Measurements from ENCODE around the gene TIGIT. TPM values are rescaled to one million over a fixed set of nuclear protein-coding genes. Genes with fewer than 3 reads are reported as not detected.
"Not testable (repeated sequence)": the region's sequence is repeated elsewhere in the genome, so short reads cannot be mapped to it uniquely, and the experiment has no call there.

Gene TIGIT
- total RNA-seq, result 2.5 and 4.7 TPM in 2 replicates

- Mint-ChIP-seq H3K27me3 (no peaks in the 10 kb centered on the region), H3K9me3 (no peaks in the 10 kb centered on the region), H3K4me3 (peak within 1 kb of the TSS; percentile 26), H3K36me3 (ENCODE audit: low read depth) (no peaks in the 10 kb centered on the region), H3K27ac (no peak within 1 kb of the TSS), H3K4me1 (peaks cover 15% of the 10 kb centered on the region)
- intact Hi-C loops (cut with micrococcal nuclease), result loop anchor here (5.0 kb wide), 1 partner anchor 52 kb away; no protein-coding TSS in a partner anchor
- DNase-seq, result peak; percentile 48
Measured at GRCh38 chr3:114293838-114294535, at the start of gene TIGIT. Gene TIGIT (plus strand): TSS chr3:114294028. CDS start chr3:114294062, 34 bp downstream.

- no peak overlapping the region for H3K4me3 Mint-ChIP-seq
- H3K27me3 Mint-ChIP-seq, result no peaks in the 10 kb centered on the region
- peaks cover 3% of the 10 kb centered on the region for H3K4me1 Mint-ChIP-seq
- peaks cover 11% of the 10 kb centered on the region for H3K9me3 Mint-ChIP-seq
- peaks cover 2% of the 10 kb centered on the region for H3K36me3 Mint-ChIP-seq (ENCODE audit: low read depth)
- DNase-seq, result peak; percentile 34
- H3K27ac Mint-ChIP-seq, result no peak overlapping the region
- intact Hi-C loops (cut with micrococcal nuclease), result no loop called here
Measured at GRCh38 chr3:114252954-114253353, 40.9 kb upstream of the TIGIT start.

- Mint-ChIP-seq H3K27me3 (no peaks in the 10 kb centered on the region), H3K27ac (no peak overlapping the region), H3K4me3 (no peak overlapping the region), H3K4me1 (peaks cover 3% of the 10 kb centered on the region), H3K9me3 (peaks cover 11% of the 10 kb centered on the region), H3K36me3 (ENCODE audit: low read depth) (peaks cover 2% of the 10 kb centered on the region)
- intact Hi-C loops (cut with micrococcal nuclease), result no loop called here
- DNase-seq, result peak; percentile 47
Measured at GRCh38 chr3:114253505-114253904, 40.3 kb upstream of the TIGIT start.

GRCh38 chr3:114259566-114259965 lies 34.3 kb upstream of the TIGIT start:
- Mint-ChIP-seq H3K36me3 (ENCODE audit: low read depth) (no peaks in the 10 kb centered on the region), H3K4me3 (no peak overlapping the region), H3K9me3 (peaks cover 21% of the 10 kb centered on the region), H3K27me3 (peaks cover 2% of the 10 kb centered on the region), H3K4me1 (no peaks in the 10 kb centered on the region), H3K27ac (no peak overlapping the region)
- intact Hi-C loops (cut with micrococcal nuclease), result no loop called here
- DNase-seq, result no peak

DNA sequence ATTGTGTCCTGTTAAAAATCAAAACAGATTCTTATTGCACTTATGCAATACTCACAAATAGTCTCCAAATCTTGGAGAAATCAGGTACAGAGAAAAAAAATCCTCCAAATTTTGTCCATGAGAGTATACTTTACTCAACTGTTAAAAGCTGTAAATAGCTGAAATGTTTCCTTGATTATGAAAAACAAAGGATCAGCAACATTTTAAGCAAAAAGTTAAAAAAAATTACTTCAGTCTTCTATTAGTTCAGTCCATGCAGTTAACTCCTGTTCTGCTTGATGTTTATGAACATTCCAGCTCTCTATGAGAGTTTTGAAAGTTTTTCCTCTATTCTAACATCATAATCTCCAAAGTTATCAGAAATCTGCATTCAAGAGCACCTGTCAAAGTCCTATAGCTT lies 33.7 kb upstream of the TIGIT start:
- peaks cover 26% of the 10 kb centered on the region for H3K9me3 Mint-ChIP-seq
- no peaks in the 10 kb centered on the region for H3K36me3 Mint-ChIP-seq (ENCODE audit: low read depth)
- intact Hi-C loops (cut with micrococcal nuclease), result no loop called here
- peaks cover 2% of the 10 kb centered on the region for H3K27me3 Mint-ChIP-seq
- no peaks in the 10 kb centered on the region for H3K4me1 Mint-ChIP-seq
- H3K4me3 Mint-ChIP-seq, result no peak overlapping the region
- DNase-seq, result no peak
- H3K27ac Mint-ChIP-seq, result no peak overlapping the region

DNA sequence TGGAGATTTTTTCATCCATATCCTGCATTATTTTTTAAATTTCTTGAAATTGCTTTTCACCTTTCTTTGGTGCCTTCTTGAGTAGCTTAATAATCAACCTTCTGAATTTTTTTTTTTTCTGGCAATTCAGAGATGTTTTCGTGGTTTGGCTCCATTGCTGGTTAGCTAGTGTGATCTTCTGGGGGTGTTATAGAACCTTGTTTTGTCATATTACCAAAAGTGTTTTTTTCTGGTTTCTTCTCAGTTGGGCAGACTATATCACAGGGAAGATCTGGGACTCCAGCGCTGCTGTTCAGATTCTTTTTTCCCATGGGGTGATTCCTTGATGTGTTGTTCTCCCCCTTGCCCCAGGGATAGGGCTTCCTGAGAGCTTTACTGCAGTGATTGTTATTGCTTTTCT lies 23.8 kb upstream of the TIGIT start:
- H3K36me3 Mint-ChIP-seq (ENCODE audit: low read depth), result peaks cover 8% of the 10 kb centered on the region
- no peak overlapping the region for H3K27ac Mint-ChIP-seq
- H3K9me3 Mint-ChIP-seq, result peaks cover 30% of the 10 kb centered on the region
- intact Hi-C loops (cut with micrococcal nuclease), result no loop called here
- no peaks in the 10 kb centered on the region for H3K27me3 Mint-ChIP-seq
- DNase-seq, result no peak
- peaks cover 4% of the 10 kb centered on the region for H3K4me1 Mint-ChIP-seq
- H3K4me3 Mint-ChIP-seq, result no peak overlapping the region

DNA sequence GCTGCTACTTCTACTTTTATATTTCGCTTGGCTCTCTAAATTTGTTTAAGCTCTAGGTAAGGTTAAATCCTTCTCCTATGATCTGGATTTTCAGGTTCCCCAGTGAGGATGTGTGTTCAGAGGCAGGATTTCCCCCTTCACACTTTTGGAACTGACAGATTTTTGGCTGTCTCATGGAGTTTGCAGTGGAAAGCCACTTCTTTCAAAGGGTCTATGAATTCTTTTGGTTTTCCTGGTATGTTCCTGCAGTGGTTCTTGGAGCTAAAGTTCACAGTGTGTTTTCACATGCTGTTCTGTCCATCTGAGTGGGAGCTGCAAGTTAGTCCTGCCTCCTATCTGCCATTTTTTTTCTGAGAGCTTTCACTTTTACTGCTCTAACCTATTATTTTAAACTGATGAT lies 21.6 kb upstream of the TIGIT start:
- Mint-ChIP-seq H3K36me3 (ENCODE audit: low read depth) (peaks cover 8% of the 10 kb centered on the region), H3K27me3 (no peaks in the 10 kb centered on the region), H3K27ac (no peak overlapping the region), H3K9me3 (peaks cover 30% of the 10 kb centered on the region), H3K4me3 (no peak overlapping the region), H3K4me1 (peaks cover 4% of the 10 kb centered on the region)
- DNase-seq, result no peak
- intact Hi-C loops (cut with micrococcal nuclease), result no loop called here

GRCh38 chr3:114274929-114275328 lies 18.9 kb upstream of the TIGIT start:
- Mint-ChIP-seq H3K9me3 (peaks cover 21% of the 10 kb centered on the region), H3K27ac (peak overlapping the region; percentile 55), H3K4me3 (no peak overlapping the region), H3K36me3 (ENCODE audit: low read depth) (peaks cover 4% of the 10 kb centered on the region), H3K27me3 (no peaks in the 10 kb centered on the region), H3K4me1 (peaks cover 2% of the 10 kb centered on the region)
- intact Hi-C loops (cut with micrococcal nuclease), result no loop called here
- DNase-seq, result peak; percentile 50

DNA sequence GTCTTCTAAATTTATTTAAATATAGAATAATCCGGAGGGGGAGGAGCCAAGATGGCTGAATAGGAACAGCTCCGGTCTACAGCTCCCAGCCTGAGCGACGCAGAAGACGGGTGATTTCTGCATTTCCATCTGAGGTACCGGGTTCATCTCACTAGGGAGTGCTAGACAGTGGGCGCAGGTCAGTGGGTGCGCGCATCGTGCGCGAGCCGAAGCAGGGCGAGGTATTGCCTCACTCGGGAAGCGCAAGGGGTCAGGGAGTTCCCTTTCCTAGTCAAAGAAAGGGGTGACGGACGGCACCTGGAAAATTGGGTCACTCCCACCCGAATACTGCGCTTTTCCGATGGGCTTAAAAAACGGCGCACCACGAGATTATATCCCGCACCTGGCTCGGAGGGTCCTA lies 17.0 kb upstream of the TIGIT start:
- H3K36me3 Mint-ChIP-seq (ENCODE audit: low read depth); H3K4me3 Mint-ChIP-seq; H3K27ac Mint-ChIP-seq; intact Hi-C loops (cut with micrococcal nuclease); DNase-seq; H3K4me1 Mint-ChIP-seq; H3K27me3 Mint-ChIP-seq: not testable (repeated sequence)
- peaks cover 21% of the 10 kb centered on the region for H3K9me3 Mint-ChIP-seq

- no peaks in the 10 kb centered on the region for H3K4me1 Mint-ChIP-seq
- H3K9me3 Mint-ChIP-seq, result peaks cover 4% of the 10 kb centered on the region
- H3K27me3 Mint-ChIP-seq, result no peaks in the 10 kb centered on the region
- no peak overlapping the region for H3K4me3 Mint-ChIP-seq
- H3K27ac Mint-ChIP-seq, result no peak overlapping the region
- H3K36me3 Mint-ChIP-seq (ENCODE audit: low read depth), result no peaks in the 10 kb centered on the region
- intact Hi-C loops (cut with micrococcal nuclease), result no loop called here
- no peak for DNase-seq
Measured at GRCh38 chr3:114284644-114285043, 9.2 kb upstream of the TIGIT start.

- Mint-ChIP-seq H3K27me3 (no peaks in the 10 kb centered on the region), H3K4me1 (no peaks in the 10 kb centered on the region), H3K27ac (peak overlapping the region; percentile 73), H3K36me3 (ENCODE audit: low read depth) (no peaks in the 10 kb centered on the region), H3K9me3 (peaks cover 4% of the 10 kb centered on the region), H3K4me3 (no peak overlapping the region)
- no peak for DNase-seq
- intact Hi-C loops (cut with micrococcal nuclease), result no loop called here
Measured at GRCh38 chr3:114285648-114286230, 8.1 kb upstream of the TIGIT start.

DNA sequence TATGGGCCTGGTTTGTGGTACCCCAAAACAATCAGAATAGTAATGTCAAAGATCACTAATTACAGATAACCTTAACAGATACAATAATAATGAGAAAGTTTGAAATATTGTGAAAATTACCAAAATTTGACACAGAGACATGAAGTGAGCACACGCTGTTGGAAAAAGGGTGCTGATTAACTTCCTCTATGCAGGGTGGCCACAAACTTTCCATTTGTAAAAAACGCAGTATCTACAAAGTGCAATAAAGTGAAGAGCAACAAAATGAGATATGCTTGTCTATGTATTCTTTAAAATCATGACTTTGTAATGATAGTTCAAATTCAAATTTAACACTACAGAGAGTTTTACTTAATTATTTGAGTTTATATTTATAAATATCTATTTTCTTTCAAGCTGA lies 7.6 kb upstream of the TIGIT start:
- Mint-ChIP-seq H3K9me3 (peaks cover 4% of the 10 kb centered on the region), H3K27me3 (no peaks in the 10 kb centered on the region), H3K4me1 (peaks cover 5% of the 10 kb centered on the region), H3K36me3 (ENCODE audit: low read depth) (no peaks in the 10 kb centered on the region), H3K27ac (no peak overlapping the region), H3K4me3 (no peak overlapping the region)
- intact Hi-C loops (cut with micrococcal nuclease), result no loop called here
- no peak for DNase-seq

- Mint-ChIP-seq H3K9me3 (no peaks in the 10 kb centered on the region), H3K4me3 (peak overlapping the region; percentile 50), H3K27ac (peak overlapping the region; percentile 83), H3K27me3 (no peaks in the 10 kb centered on the region), H3K4me1 (peaks cover 15% of the 10 kb centered on the region), H3K36me3 (ENCODE audit: low read depth) (no peaks in the 10 kb centered on the region)
- intact Hi-C loops (cut with micrococcal nuclease), result loop anchor here (1.0 to 5.0 kb wide), 6 partner anchors 18 to 138 kb away; no protein-coding TSS in a partner anchor
- DNase-seq, result peak; percentile 94
Measured at GRCh38 chr3:114290911-114291901, 2.6 kb upstream of the TIGIT start.

Data from activated CD4-positive, alpha-beta T cell treated with anti-CD3 and anti-CD28 coated beads, Interleukin-2, amount 10 ng/mL, durations not matched to agents 24 days and 14 days (primary cell).